ENCODE data around the gene CBX7.

The CBX7 gene

GRCh38 chr22:39146256-39147101 is 6.0 kb downstream of the CBX7 start:
- FAIRE-seq, result no peak

- no peak for FAIRE-seq
Observed at GRCh38 chr22:39144101-39144767, 8.2 kb downstream of the CBX7 start.

DNA sequence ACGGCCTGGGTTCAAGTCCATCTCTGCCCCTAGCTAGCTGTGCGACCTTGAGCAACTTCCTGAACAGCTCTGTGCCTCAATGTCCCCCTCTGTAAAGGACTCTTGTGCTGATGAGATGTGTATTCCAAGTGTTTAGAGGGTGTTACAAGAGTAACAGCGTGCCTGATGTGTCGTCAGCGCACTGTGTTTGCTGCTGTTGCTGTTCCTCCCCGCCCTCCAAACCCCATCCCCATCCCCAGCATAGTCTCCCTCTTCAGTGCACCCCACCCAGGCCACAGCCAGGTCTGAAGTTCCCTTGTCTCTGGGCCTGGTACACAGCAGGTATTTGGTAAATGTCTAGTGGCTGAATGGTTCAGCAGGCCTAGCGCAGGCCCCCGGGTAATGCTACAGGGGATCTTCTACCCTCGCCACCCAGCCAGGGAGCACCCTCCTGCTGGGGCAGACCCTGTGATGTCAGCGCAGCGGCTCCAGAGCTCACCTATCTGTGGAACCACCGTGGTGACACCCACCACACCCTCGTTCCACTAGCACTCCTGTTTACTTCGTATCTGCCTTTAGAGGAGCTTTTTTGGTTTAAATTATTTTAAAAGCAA is 10.3 kb downstream of the CBX7 start:
- FAIRE-seq, result no peak

GRCh38 chr22:39139933-39140332 is 12.5 kb downstream of the CBX7 start:
- FAIRE-seq, result no peak

- no peak for FAIRE-seq
Observed at GRCh38 chr22:39138357-39138997, 14.0 kb downstream of the CBX7 start.

GRCh38 chr22:39136317-39136716 is 16.2 kb downstream of the CBX7 start:
- FAIRE-seq, result no peak

- no peak for FAIRE-seq
Observed at GRCh38 chr22:39135092-39135896, 17.2 kb downstream of the CBX7 start.

DNA sequence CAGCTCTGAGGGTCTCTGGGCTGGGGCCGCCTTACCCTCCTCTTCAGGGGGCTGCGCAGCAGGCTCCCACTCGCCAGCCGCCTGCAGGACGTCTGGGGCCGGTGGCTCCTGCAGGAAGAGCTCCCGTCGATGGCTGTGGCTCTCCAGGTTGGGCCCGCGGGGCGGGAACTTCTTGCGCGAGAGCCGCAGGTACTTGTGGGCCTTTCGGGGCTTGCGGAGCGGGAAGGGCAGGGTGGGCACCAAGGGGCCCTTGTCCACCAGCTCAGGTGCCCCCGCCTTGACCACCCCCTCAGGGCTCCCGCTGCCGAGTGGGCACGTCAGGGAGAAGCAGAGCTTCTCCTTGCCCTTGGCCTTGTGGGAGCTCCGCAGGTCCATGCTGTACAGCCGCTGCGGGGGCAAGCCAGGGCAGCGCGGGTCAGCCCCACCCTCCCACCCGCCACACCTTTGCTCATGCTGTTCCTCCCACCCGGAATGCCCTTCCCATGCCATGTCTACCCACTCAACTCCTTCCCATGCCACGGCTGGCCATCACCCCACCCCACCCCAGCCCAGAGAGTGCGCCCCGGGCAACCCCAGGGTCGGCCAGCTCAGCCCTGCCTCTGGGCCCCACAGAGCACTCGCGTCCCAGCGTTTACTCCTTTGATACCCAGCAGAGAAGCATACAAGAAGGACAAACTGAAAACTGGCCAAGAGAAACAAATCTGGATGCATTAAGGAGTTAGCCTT is 18.0 kb downstream of the CBX7 start:
- no peak for FAIRE-seq

DNA sequence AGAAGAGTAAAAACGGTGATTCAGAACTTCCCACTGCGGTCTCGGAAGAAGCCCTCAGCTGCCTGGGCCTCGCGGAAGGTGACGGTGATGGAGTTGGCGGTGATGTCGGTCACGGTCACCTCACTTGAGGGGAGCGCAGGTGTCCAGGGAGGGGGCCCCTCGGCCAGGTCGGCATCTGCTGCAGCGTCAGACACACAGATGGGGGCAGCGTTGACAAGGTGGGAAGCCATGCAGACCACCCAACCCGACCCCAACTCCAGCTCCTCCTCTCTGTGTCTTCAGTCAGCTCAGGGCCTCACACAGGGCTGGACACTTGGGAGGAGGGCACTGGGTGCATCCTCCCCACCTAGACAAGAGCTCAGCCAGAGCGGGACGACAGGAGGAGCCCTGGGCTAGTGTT is 18.6 kb downstream of the CBX7 start:
- no peak for FAIRE-seq

GRCh38 chr22:39132871-39133524 is 19.5 kb downstream of the CBX7 start:
- FAIRE-seq, result no peak

- FAIRE-seq, result no peak
Observed at GRCh38 chr22:39132281-39132680, 20.2 kb downstream of the CBX7 start.

- no peak for FAIRE-seq
Observed at GRCh38 chr22:39130892-39131855, 21.3 kb downstream of the CBX7 start.

- no peak for FAIRE-seq
Observed at GRCh38 chr22:39130152-39130704, 22.3 kb downstream of the CBX7 start.

- no peak for FAIRE-seq
Observed at GRCh38 chr22:39129746-39130145, 22.7 kb downstream of the CBX7 start.

- no peak for FAIRE-seq
Observed at GRCh38 chr22:39129081-39129480, 23.4 kb downstream of the CBX7 start.

- no peak for FAIRE-seq
Observed at GRCh38 chr22:39128508-39128907, 24.0 kb downstream of the CBX7 start.

GRCh38 chr22:39125622-39126021 is 26.9 kb downstream of the CBX7 start:
- no peak for FAIRE-seq

- FAIRE-seq, result no peak
Observed at GRCh38 chr22:39123751-39124581, 28.5 kb downstream of the CBX7 start.
